MM.1S (cell line): ENCODE results near the gene PLEKHM3.

Source experiments
- DNase-seq: peaks from one replicate; pipeline ENCODE4 v3.0.0-alpha.2; 2015
- H2AFZ ChIP-seq: fragments of 300-600 bp; sonication (generic); 2 replicates; pipeline ENCODE4 v1.6.0; 2016; ENCODE audit warnings: antibody characterized with exemption, low read length
- H3F3A ChIP-seq: fragments of 300-600 bp; sonication (generic); 2 replicates; pipeline ENCODE4 v1.6.1; 2016; ENCODE audit warnings: mild to moderate bottlenecking, antibody characterized with exemption, low read length, moderate library complexity, mixed read lengths; ENCODE audit not compliant: insufficient read depth
- H3K27ac ChIP-seq: fragments of 300-600 bp; sonication (generic); 2 replicates; pipeline ENCODE4 v1.5.1; 2016; ENCODE audit warnings: mild to moderate bottlenecking, low read length
- H3K27me3 ChIP-seq: fragments of 300-600 bp; sonication (generic); replicated peaks from 2 replicates; pipeline ENCODE4 v1.6.0; 2016; ENCODE audit warnings: low read length; ENCODE audit not compliant: insufficient read depth
- H3K36me3 ChIP-seq: fragments of 300-600 bp; sonication (generic); replicated peaks from 2 replicates; pipeline ENCODE4 v1.6.1; 2016; ENCODE audit warnings: mild to moderate bottlenecking, low read length, mixed read lengths; ENCODE audit not compliant: insufficient read depth
- H3K4me1 ChIP-seq: fragments of 300-600 bp; sonication (generic); 2 replicates; pipeline ENCODE4 v1.6.1; 2016; ENCODE audit warnings: low read length, mixed read lengths
- H3K4me2 ChIP-seq: fragments of 300-600 bp; sonication (generic); 2 replicates; pipeline ENCODE4 v1.6.0; 2016; ENCODE audit warnings: low read depth, low read length
- H3K4me3 ChIP-seq: fragments of 300-600 bp; sonication (generic); 2 replicates; pipeline ENCODE4 v1.5.1; 2016; ENCODE audit warnings: low read length, mixed read lengths
- H3K79me2 ChIP-seq: fragments of 300-600 bp; sonication (generic); 2 replicates; pipeline ENCODE4 v1.6.1; 2016; ENCODE audit warnings: mixed run types, low read length, mixed read lengths
- H3K9ac ChIP-seq: fragments of 300-600 bp; sonication (generic); 2 replicates; pipeline ENCODE4 v1.6.1; 2016; ENCODE audit warnings: low read length, mixed read lengths
- H3K9me2 ChIP-seq: fragments of 300-600 bp; sonication (generic); replicated peaks from 2 replicates; pipeline ENCODE4 v1.6.1; 2016; ENCODE audit warnings: mild to moderate bottlenecking, low read length, mixed read lengths; ENCODE audit not compliant: insufficient read depth
- H3K9me3 ChIP-seq: fragments of 300-600 bp; sonication (generic); replicated peaks from 2 replicates; pipeline ENCODE4 v1.6.1; 2016; ENCODE audit warnings: mild to moderate bottlenecking, low read length, mixed read lengths; ENCODE audit not compliant: insufficient read depth
- H4K20me1 ChIP-seq: fragments of 300-600 bp; sonication (generic); 2 replicates; pipeline ENCODE4 v1.6.1; 2016; ENCODE audit warnings: mild to moderate bottlenecking, low read length, moderate library complexity, mixed read lengths; ENCODE audit not compliant: insufficient read depth
- CTCF ChIP-seq: fragments of 300-600 bp; sonication (generic); IDR thresholded peaks from 2 replicates; pipeline ENCODE4 v1.5.1; 2016; ENCODE audit warnings: antibody characterized with exemption, low read length, mixed read lengths
- EZH2 ChIP-seq: fragments of 300-600 bp; sonication (generic); optimal IDR thresholded peaks from 2 replicates; pipeline ENCODE3; 2017; ENCODE audit warnings: low read depth, mild to moderate bottlenecking, antibody characterized with exemption, low read length, mixed read lengths
- EZH2phosphoT487 ChIP-seq: fragments of 300-600 bp; sonication (generic); IDR thresholded peaks from 2 replicates; pipeline ENCODE4 v1.6.1; 2018; ENCODE audit warnings: antibody characterized with exemption, low read length

Gene PLEKHM3

DNA sequence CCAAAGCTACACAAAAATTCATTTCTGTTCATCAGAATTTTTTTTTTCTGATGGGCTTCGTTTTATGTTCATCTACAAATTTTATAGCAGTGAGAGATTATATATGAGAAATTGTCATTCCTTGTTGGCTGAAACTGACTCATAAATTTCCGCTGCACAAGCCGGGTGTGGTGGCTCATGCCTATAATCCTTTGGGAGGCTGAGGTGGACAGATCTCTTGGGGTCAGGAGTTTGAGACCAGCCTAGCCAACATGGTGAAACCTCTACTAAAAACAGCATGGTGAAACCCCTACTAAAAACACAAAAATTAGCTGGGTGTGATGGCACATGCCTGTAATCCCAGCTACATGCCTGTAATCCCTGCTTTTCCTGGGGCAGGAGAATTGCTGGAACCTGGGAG is 72.0 kb downstream of the PLEKHM3 start:
- H3K9me2 ChIP-seq = no peaks in the 10 kb centered on the region
- no peaks in the 10 kb centered on the region for H4K20me1 ChIP-seq
- H3K4me1 ChIP-seq = peaks cover 16% of the 10 kb centered on the region
- no peaks in the 10 kb centered on the region for H3F3A ChIP-seq
- no peak overlapping the region for H3K9ac ChIP-seq
- no peaks in the 10 kb centered on the region for H3K9me3 ChIP-seq
- H3K27ac ChIP-seq = no peak overlapping the region
- H3K79me2 ChIP-seq = no peaks in the 10 kb centered on the region
- TF ChIP-seq EZH2phosphoT487 (no peak), CTCF (no peak), EZH2 (no peak)
- H3K4me3 ChIP-seq = no peak overlapping the region
- no peaks in the 10 kb centered on the region for H3K36me3 ChIP-seq
- no peak for DNase-seq
- no peak overlapping the region for H3K4me2 ChIP-seq
- H2AFZ ChIP-seq = no peak overlapping the region
- H3K27me3 ChIP-seq = no peaks in the 10 kb centered on the region

- no peaks in the 10 kb centered on the region for H3K36me3 ChIP-seq
- no peak overlapping the region for H3K9ac ChIP-seq
- H3K4me2 ChIP-seq = no peak overlapping the region
- TF ChIP-seq EZH2phosphoT487 = no peak
- no peak for TF ChIP-seq CTCF
- TF ChIP-seq EZH2 = no peak
- no peak for DNase-seq
- no peak overlapping the region for H3K27ac ChIP-seq
- H3K27me3 ChIP-seq = no peaks in the 10 kb centered on the region
- no peak overlapping the region for H2AFZ ChIP-seq
- H3K79me2 ChIP-seq = no peaks in the 10 kb centered on the region
- H3F3A ChIP-seq = no peaks in the 10 kb centered on the region
- H3K9me3 ChIP-seq = no peaks in the 10 kb centered on the region
- H4K20me1 ChIP-seq = no peaks in the 10 kb centered on the region
- H3K4me3 ChIP-seq = no peak overlapping the region
- no peaks in the 10 kb centered on the region for H3K9me2 ChIP-seq
- H3K4me1 ChIP-seq = peaks cover 16% of the 10 kb centered on the region
These were observed 72.6 kb downstream of the PLEKHM3 start for GRCh38 chr2:207952564-207953345.

GRCh38 chr2:207951734-207952470 is 73.4 kb downstream of the PLEKHM3 start:
- H3K9ac ChIP-seq = no peak overlapping the region
- H2AFZ ChIP-seq = no peak overlapping the region
- DNase-seq = no peak
- no peak overlapping the region for H3K4me3 ChIP-seq
- no peaks in the 10 kb centered on the region for H3F3A ChIP-seq
- H3K9me2 ChIP-seq = no peaks in the 10 kb centered on the region
- H4K20me1 ChIP-seq = no peaks in the 10 kb centered on the region
- no peak overlapping the region for H3K27ac ChIP-seq
- H3K27me3 ChIP-seq = no peaks in the 10 kb centered on the region
- H3K36me3 ChIP-seq = no peaks in the 10 kb centered on the region
- no peaks in the 10 kb centered on the region for H3K9me3 ChIP-seq
- no peaks in the 10 kb centered on the region for H3K79me2 ChIP-seq
- no peak overlapping the region for H3K4me2 ChIP-seq
- no peak for TF ChIP-seq EZH2
- no peak for TF ChIP-seq CTCF
- no peak for TF ChIP-seq EZH2phosphoT487
- peaks cover 16% of the 10 kb centered on the region for H3K4me1 ChIP-seq
